Ovary (tissue), 9 donors: ENCODE data around the gene ALX4. TPM values are rescaled to one million over a fixed set of nuclear protein-coding genes. Genes with fewer than 3 reads are reported as not detected.

Source experiments
- DNase-seq, 5 donors: peaks; one replicate each; pipeline ENCODE4 v3.0.0-alpha.2; 2019 to 2020
- H3K27ac ChIP-seq, 2 donors: fragments of 200-600 bp; one replicate each; pipeline versions ENCODE4 v1.5.1 to v1.8.0; 2019 to 2022
- H3K27me3 ChIP-seq: fragments of 200-600 bp; one replicate; pipeline ENCODE4 v1.8.0; 2022
- H3K36me3 ChIP-seq: fragments of 200-600 bp; sonication (generic); one replicate; pipeline ENCODE4 v1.5.1; 2019
- H3K4me1 ChIP-seq: one replicate; pipeline ENCODE4 v1.8.1; 2013; ENCODE audit warnings: mild to moderate bottlenecking, moderate library complexity; ENCODE audit not compliant: insufficient read depth
- H3K4me3 ChIP-seq: fragments of 200-600 bp; sonication (generic); one replicate; pipeline ENCODE4 v1.5.1; 2017
- H3K9me3 ChIP-seq, 2 donors: fragments of 200-600 bp in 1 of 2; sonication (generic) in 1 of 2; one replicate each; pipeline versions ENCODE4 v1.5.1 to v1.8.1; 2013 to 2019; ENCODE audit warnings: mild to moderate bottlenecking in 1 of 2, moderate library complexity in 1 of 2
- EP300 ChIP-seq: sonication (generic); formaldehyde crosslinking; IDR thresholded peaks from one replicate; pipeline ENCODE4 v1.6.1; 2017; ENCODE audit warnings: antibody characterized with exemption
- POLR2A ChIP-seq: fragments of 450-650 bp; IDR thresholded peaks from one replicate; pipeline ENCODE4 v1.6.1; 2017; ENCODE audit warnings: antibody characterized with exemption, mild to moderate bottlenecking, moderate library complexity
- WGBS, 3 donors: extraction: QIAGEN DNeasy Blood & Tissue Kit in 1 of 3; methylation state at CpG; one replicate each; pipeline versions ENCODE4 v1.1.5 to v1.1.7; 2013 to 2017; 5-methylcytosine and 5-hydroxymethylcytosine counted together
- intact Hi-C, 4 donors: fragments of 100-400 bp; cut with DNase I; formaldehyde crosslinking; loops; one replicate each; pipeline versions ENCODE4 v1.11.0 to v1.15.1; 2022 to 2023
- polyA plus RNA-seq, 2 donors: library from polyadenylated mRNA; stranded (reverse); fragments of 200-250 nt in 1 of 2; fragments of 350-450 nt in 1 of 2; fragmentation: Illumina TruSeq in 1 of 2; extraction: RNeasy Lipid Tissue Mini Kit (QIAGEN cat#74804) in 1 of 2; gene quantifications; one replicate each; pipeline ENCODE4 v1.2.3, GENCODE V29; 2013 to 2014
- total RNA-seq, 7 donors: library from RNA; depleted of rRNA in 2 of 7; stranded (reverse); fragments of >200 nt in 2 of 7; fragmentation: NEBNext Ultra II Directional in 3 of 7; extraction: Animal tissue kit (Norgen Biotek cat#: 25700) in 3 of 7; gene quantifications; one replicate each; pipeline versions ENCODE4 v1.1.0 to v1.2.4, GENCODE V29; 2016 to 2023
- TF ChIP-seq, protein P1 (sequence below), 3 donors: fragments of 450-650 bp in 2 of 3; fragments of 200-600 bp in 1 of 3; IDR thresholded peaks; one replicate each; pipeline versions ENCODE4 v1.5.1 to v1.8.0; 2016 to 2022; ENCODE audit warnings: antibody characterized with exemption in 3 of 3, mild to moderate bottlenecking in 1 of 3
- donor health status: DM: no; HTN: no; CAD: no; lungs with moderate emphysema.
- donor health status: DM: no; HTN: no; CAD: no.
- donor health status: Bipolar disorder and iron deficiency.
- donor health status: DM: yes; HTN: yes; CAD: no.
- donor health status: DM: no; HTN: no; CAD: no.
- donor health status: DM: yes; HTN: yes; CAD: no.

ALX4 gene
- total and polyA plus RNA-seq, 9 donors, result 0.01 to 0.18 (median 0.05) TPM; not detected in 4

DNA sequence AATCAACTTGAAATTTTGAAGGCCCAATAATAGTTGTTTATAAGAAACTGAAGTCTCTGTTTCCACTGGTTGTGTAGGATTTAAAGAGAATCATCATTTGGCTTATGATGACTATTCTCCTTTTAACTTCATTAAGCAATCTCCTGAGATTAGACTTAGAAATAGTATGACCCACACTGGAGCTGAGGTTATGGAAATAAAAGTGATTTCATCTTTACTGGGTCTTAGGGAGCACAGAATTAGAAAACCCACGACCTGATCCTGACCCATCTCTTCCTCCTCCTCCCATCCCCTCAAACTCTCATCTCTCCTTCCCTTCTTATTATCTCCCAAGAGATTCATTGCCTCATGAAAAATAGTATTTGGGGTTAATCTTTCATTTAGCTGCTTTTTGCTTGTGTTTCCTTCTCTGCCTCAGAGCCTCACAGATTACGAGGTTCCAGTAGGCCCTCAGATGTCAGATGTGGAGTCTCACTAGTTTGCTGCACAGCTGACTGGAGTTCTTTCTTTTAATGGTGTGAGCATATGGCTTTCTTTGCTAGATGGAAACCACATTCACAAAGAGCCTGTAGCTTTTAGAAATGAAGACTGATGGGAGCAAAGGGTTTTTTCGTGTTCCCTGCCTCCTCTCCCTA is 85.0 kb downstream of the ALX4 start:
- 85 to 93% (median 87%) methylated on average over 3 of the region's 3 CpGs for WGBS, 3 donors
- Histone ChIP-seq H3K27ac (no peak overlapping the region), H3K9me3 (no peaks in the 10 kb centered on the region), H3K27me3 (no peaks in the 10 kb centered on the region), H3K4me1 (no peaks in the 10 kb centered on the region), H3K36me3 (no peaks in the 10 kb centered on the region), H3K4me3 (no peak overlapping the region)
- intact Hi-C loops, result no loop called here
- no peak for DNase-seq
- TF ChIP-seq, protein P1, sequence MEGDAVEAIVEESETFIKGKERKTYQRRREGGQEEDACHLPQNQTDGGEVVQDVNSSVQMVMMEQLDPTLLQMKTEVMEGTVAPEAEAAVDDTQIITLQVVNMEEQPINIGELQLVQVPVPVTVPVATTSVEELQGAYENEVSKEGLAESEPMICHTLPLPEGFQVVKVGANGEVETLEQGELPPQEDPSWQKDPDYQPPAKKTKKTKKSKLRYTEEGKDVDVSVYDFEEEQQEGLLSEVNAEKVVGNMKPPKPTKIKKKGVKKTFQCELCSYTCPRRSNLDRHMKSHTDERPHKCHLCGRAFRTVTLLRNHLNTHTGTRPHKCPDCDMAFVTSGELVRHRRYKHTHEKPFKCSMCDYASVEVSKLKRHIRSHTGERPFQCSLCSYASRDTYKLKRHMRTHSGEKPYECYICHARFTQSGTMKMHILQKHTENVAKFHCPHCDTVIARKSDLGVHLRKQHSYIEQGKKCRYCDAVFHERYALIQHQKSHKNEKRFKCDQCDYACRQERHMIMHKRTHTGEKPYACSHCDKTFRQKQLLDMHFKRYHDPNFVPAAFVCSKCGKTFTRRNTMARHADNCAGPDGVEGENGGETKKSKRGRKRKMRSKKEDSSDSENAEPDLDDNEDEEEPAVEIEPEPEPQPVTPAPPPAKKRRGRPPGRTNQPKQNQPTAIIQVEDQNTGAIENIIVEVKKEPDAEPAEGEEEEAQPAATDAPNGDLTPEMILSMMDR (IDR thresholded peaks at IDR 0.05), result no peak
- TF ChIP-seq POLR2A (no peak), EP300 (no peak)

DNA sequence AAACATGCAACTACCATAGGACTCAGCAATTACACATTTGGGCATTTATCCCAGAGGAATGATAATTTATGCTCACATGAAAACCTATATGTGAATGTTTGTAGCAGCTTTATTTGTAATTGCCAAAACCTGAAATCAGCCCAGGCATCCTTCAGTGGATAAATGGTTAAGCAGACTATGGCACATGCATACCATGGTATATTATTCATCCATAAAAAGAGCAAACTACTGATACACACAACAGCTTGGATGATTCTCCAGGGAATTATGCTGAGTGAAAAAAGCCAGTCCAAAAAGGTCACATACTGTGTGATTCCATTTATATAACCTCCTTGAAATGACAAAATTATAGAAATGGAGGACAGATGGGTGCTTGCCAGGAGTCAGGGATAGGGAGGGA is 86.7 kb downstream of the ALX4 start:
- no peak for TF ChIP-seq POLR2A
- TF ChIP-seq, protein P1 (IDR thresholded peaks at IDR 0.05), result no peak
- no peak for TF ChIP-seq EP300
- H3K9me3 ChIP-seq, result no peaks in the 10 kb centered on the region
- intact Hi-C loops, result no loop called here

DNA sequence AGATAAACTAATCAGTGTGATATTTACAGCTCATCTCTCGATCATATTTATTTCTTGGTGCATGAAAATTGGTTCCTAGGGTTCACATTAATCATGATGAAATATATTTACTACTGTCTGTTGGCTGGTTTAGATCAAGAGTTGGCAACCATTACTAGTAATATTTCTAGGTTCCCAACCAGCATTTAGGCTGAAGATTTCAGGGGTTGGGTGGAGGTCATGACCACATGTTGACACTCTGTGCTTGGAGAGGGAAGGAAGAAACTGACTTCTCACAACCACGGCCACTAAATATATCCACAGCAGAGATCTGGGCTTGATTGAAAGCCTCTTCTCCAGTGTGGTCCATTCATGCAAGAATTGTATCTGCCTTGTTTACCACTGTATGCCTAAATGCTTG is 87.9 kb downstream of the ALX4 start:
- WGBS, 3 donors, result 63 to 83% (median 78%) methylated on average over 2 of the region's 2 CpGs
- DNase-seq, result no peak
- Histone ChIP-seq H3K4me1 (no peaks in the 10 kb centered on the region), H3K9me3 (no peaks in the 10 kb centered on the region), H3K36me3 (no peaks in the 10 kb centered on the region), H3K27me3 (no peaks in the 10 kb centered on the region), H3K27ac (no peak overlapping the region), H3K4me3 (no peak overlapping the region)
- no peak for TF ChIP-seq POLR2A
- no peak for TF ChIP-seq EP300
- TF ChIP-seq, protein P1 (IDR thresholded peaks at IDR 0.05), result no peak
- intact Hi-C loops, result no loop called here

More for the DNA sequence above, 86.7 kb downstream of the ALX4 start:
- H3K27me3 ChIP-seq, result no peaks in the 10 kb centered on the region
- H3K36me3 ChIP-seq, result no peaks in the 10 kb centered on the region
- no peaks in the 10 kb centered on the region for H3K4me1 ChIP-seq
- H3K27ac ChIP-seq, result no peak overlapping the region
- H3K4me3 ChIP-seq, result no peak overlapping the region
- no peak for DNase-seq

DNA sequence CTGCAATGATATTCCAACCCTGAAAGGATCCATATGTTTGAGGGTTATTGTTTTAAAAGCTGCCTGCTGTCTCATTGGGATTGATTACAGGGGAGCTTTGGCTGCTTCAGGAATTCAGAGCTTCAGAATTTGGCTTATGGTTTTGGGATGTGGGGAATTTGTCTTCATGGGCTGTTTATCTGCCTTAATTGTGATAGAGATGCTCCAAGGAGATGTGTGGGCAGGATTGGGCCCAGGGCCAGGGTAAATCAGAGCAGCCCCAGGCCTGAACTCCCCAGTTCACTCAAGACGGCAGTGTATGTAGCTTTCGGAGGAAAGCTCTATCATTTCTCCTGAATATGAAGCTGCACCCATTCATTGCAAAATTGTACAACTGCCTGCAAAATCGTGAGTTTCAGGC is 88.5 kb downstream of the ALX4 start:
- Histone ChIP-seq H3K9me3 (no peaks in the 10 kb centered on the region), H3K4me1 (no peaks in the 10 kb centered on the region), H3K4me3 (no peak overlapping the region), H3K36me3 (no peaks in the 10 kb centered on the region), H3K27ac (no peak overlapping the region), H3K27me3 (no peaks in the 10 kb centered on the region)
- 20 to 29% (median 28%) methylated on average over 3 of the region's 3 CpGs for WGBS, 3 donors
- intact Hi-C loops, result no loop called here
- TF ChIP-seq, protein P1 (IDR thresholded peaks at IDR 0.05), result no peak
- no peak for TF ChIP-seq POLR2A
- no peak for TF ChIP-seq EP300
- no peak for DNase-seq
